HL-60/S4 treated with retinoic acid at 250 ng/mL for 4 days and 3 days (cell line): Measurements from ENCODE around the gene ZNF469.

ENCODE experiments used
- in situ Hi-C: fragments of 300-500 bp; cut with MboI; formaldehyde crosslinking; loops from 2 replicates; pipeline ENCODE4 v1.7.0; 2022; ENCODE audit warnings: low sequenced_read_pairs

Gene ZNF469

GRCh38 chr16:88345721-88346560 lies 36.8 kb upstream of the ZNF469 start:
- in situ Hi-C loops, result no loop called here

- in situ Hi-C loops, result no loop called here
These were observed 35.9 kb upstream of the ZNF469 start for GRCh38 chr16:88346680-88347505.

- in situ Hi-C loops, result no loop called here
These were observed 34.9 kb upstream of the ZNF469 start for GRCh38 chr16:88347656-88348376.

- in situ Hi-C loops, result no loop called here
These were observed 34.2 kb upstream of the ZNF469 start for GRCh38 chr16:88348377-88349152.

- in situ Hi-C loops, result no loop called here
These were observed 33.4 kb upstream of the ZNF469 start for GRCh38 chr16:88349153-88349902.

GRCh38 chr16:88349903-88350900 lies 32.6 kb upstream of the ZNF469 start:
- in situ Hi-C loops, result no loop called here

- in situ Hi-C loops, result no loop called here
These were observed 31.8 kb upstream of the ZNF469 start for GRCh38 chr16:88350922-88351321.

GRCh38 chr16:88351491-88352101 lies 31.2 kb upstream of the ZNF469 start:
- in situ Hi-C loops, result no loop called here

GRCh38 chr16:88352261-88353200 lies 30.2 kb upstream of the ZNF469 start:
- in situ Hi-C loops, result no loop called here

GRCh38 chr16:88353232-88353631 lies 29.5 kb upstream of the ZNF469 start:
- in situ Hi-C loops, result no loop called here

- in situ Hi-C loops, result no loop called here
These were observed 29.1 kb upstream of the ZNF469 start for GRCh38 chr16:88353691-88354090.

- in situ Hi-C loops, result no loop called here
These were observed 28.3 kb upstream of the ZNF469 start for GRCh38 chr16:88354229-88355092.

- in situ Hi-C loops, result no loop called here
These were observed 27.7 kb upstream of the ZNF469 start for GRCh38 chr16:88355093-88355388.

GRCh38 chr16:88355389-88356123 lies 27.2 kb upstream of the ZNF469 start:
- in situ Hi-C loops, result no loop called here

GRCh38 chr16:88356124-88356726 lies 26.5 kb upstream of the ZNF469 start:
- in situ Hi-C loops, result no loop called here
